ENCODE results near the gene STING1. TPM values are rescaled to one million over a fixed set of nuclear protein-coding genes. Genes with fewer than 3 reads are reported as not detected.

The STING1 gene
- total RNA-seq, 2 donors from 2014 or later, result 0.20 TPM; not detected in 1

- H3K4me1 Mint-ChIP-seq, result no peaks in the 10 kb centered on the region
- no peaks in the 10 kb centered on the region for H3K27me3 ChIP-seq (ENCODE audit: control insufficient read depth, insufficient read depth, low read length, poor library complexity, severe bottlenecking)
- H3K4me3 Mint-ChIP-seq, result no peak overlapping the region
- no peaks in the 10 kb centered on the region for H3K4me1 ChIP-seq (ENCODE audit: control insufficient read depth, insufficient read depth, low read length)
- TF ChIP-seq, protein P1, sequence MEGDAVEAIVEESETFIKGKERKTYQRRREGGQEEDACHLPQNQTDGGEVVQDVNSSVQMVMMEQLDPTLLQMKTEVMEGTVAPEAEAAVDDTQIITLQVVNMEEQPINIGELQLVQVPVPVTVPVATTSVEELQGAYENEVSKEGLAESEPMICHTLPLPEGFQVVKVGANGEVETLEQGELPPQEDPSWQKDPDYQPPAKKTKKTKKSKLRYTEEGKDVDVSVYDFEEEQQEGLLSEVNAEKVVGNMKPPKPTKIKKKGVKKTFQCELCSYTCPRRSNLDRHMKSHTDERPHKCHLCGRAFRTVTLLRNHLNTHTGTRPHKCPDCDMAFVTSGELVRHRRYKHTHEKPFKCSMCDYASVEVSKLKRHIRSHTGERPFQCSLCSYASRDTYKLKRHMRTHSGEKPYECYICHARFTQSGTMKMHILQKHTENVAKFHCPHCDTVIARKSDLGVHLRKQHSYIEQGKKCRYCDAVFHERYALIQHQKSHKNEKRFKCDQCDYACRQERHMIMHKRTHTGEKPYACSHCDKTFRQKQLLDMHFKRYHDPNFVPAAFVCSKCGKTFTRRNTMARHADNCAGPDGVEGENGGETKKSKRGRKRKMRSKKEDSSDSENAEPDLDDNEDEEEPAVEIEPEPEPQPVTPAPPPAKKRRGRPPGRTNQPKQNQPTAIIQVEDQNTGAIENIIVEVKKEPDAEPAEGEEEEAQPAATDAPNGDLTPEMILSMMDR (conservative IDR thresholded peaks at IDR 0.05), result no peak
- H3K36me3 Mint-ChIP-seq (ENCODE audit: low read depth), result peaks cover 39% of the 10 kb centered on the region
- H3K27ac ChIP-seq (ENCODE audit: low read depth, low read length), result no peak overlapping the region
- 92% methylated on average over 1 of the region's 1 CpG; no CpG with 5 or more reads in 1 of the 2 experiments for WGBS, 2 experiments (ENCODE audit: insufficient coverage in 1 of 2, insufficient read length in 1 of 2)
- no peaks in the 10 kb centered on the region for H3K9me3 Mint-ChIP-seq
- no peak overlapping the region for H3K27ac Mint-ChIP-seq
- no peak for DNase-seq
- no peaks in the 10 kb centered on the region for H3K9me3 ChIP-seq (ENCODE audit: control insufficient read depth, low read length)
- H3K27me3 Mint-ChIP-seq (ENCODE audit: insufficient read depth), result no peaks in the 10 kb centered on the region
- H3K9ac ChIP-seq (ENCODE audit: extremely low read depth, low read length, poor library complexity, severe bottlenecking), result no peak overlapping the region
- H3K36me3 ChIP-seq (ENCODE audit: control insufficient read depth, insufficient read depth, low read length), result peaks cover 1% of the 10 kb centered on the region
- no peak overlapping the region for H3K4me3 ChIP-seq (ENCODE audit: low read length)
These were observed 50.9 kb downstream of the STING1 start for GRCh38 chr5:139431706-139432105.

DNA sequence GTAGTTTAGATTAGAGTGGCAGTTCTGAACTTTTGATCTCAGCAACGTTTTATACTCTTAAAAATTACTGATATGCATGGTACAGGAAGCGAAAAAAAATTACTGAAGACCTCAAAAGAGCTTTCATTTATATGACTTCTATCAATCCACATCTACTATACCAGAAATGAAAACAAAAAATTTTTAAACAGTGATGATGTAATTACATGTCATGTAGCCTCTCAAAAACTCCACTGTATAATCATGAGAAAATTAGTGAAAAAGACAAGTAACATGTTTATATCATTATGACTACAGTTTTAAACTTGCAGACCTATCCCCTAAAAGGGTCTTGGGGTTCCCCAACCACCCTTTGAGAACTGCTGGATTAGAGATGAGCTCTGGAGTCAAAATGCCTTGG is 52.5 kb downstream of the STING1 start:
- TF ChIP-seq, protein P1 (conservative IDR thresholded peaks at IDR 0.05), result no peak
- Mint-ChIP-seq H3K27me3 (ENCODE audit: insufficient read depth) (no peaks in the 10 kb centered on the region), H3K4me1 (no peaks in the 10 kb centered on the region), H3K27ac (no peak overlapping the region), H3K9me3 (no peaks in the 10 kb centered on the region), H3K36me3 (ENCODE audit: low read depth) (peaks cover 44% of the 10 kb centered on the region), H3K4me3 (no peak overlapping the region)
- WGBS, 2 experiments (ENCODE audit: insufficient coverage in 1 of 2, insufficient read length in 1 of 2), result 100% methylated on average over 1 to 2 of the region's 2 CpGs
- no peak overlapping the region for H3K4me3 ChIP-seq (ENCODE audit: low read length)
- H3K9me3 ChIP-seq (ENCODE audit: control insufficient read depth, low read length), result no peaks in the 10 kb centered on the region
- no peaks in the 10 kb centered on the region for H3K4me1 ChIP-seq (ENCODE audit: control insufficient read depth, insufficient read depth, low read length)
- H3K27me3 ChIP-seq (ENCODE audit: control insufficient read depth, insufficient read depth, low read length, poor library complexity, severe bottlenecking), result no peaks in the 10 kb centered on the region
- H3K36me3 ChIP-seq (ENCODE audit: control insufficient read depth, insufficient read depth, low read length), result no peaks in the 10 kb centered on the region
- H3K9ac ChIP-seq (ENCODE audit: extremely low read depth, low read length, poor library complexity, severe bottlenecking), result no peak overlapping the region
- H3K27ac ChIP-seq (ENCODE audit: low read depth, low read length), result no peak overlapping the region
- DNase-seq, result no peak

DNA sequence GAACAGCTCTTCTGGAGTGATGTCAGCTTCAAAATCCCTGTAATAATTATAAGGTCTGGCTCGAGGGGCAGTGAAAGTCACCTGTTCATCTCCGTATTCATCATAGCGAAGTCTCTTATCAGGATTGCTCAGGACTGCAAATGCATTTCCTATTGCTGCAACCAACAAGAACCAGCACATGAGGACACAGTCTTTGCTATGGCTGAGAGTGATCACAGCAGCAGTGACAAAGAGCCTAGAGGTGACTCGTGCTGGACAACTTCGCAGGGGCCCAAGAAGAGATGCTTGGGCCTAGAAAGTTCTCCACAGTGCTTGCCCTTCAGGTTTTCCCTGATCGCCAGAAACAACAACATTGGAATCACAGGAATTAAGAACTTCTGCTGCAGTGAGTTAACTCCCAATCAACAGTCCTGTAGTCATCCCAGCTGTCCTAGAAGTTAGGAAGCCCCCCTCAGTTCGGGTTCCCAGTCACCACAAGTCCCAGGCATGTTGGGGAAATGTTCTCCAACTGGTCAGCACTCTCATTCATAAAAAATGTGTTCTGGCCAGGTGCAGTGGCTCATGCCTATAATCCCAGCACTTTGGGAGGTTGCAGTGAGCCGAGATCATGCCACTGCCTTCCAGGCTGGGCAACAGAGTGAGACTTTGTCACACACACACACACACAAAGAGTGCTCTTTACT is 56.2 kb downstream of the STING1 start:
- H3K36me3 ChIP-seq (ENCODE audit: control insufficient read depth, insufficient read depth, low read length), result peaks cover 8% of the 10 kb centered on the region
- no peak for DNase-seq
- H3K9ac ChIP-seq (ENCODE audit: extremely low read depth, low read length, poor library complexity, severe bottlenecking), result no peak overlapping the region
- no peak overlapping the region for H3K4me3 Mint-ChIP-seq
- no peak overlapping the region for H3K27ac ChIP-seq (ENCODE audit: low read depth, low read length)
- TF ChIP-seq, protein P1 (conservative IDR thresholded peaks at IDR 0.05), result no peak
- no peak overlapping the region for H3K4me3 ChIP-seq (ENCODE audit: low read length)
- no peaks in the 10 kb centered on the region for H3K9me3 Mint-ChIP-seq
- H3K4me1 Mint-ChIP-seq, result peaks cover 4% of the 10 kb centered on the region
- H3K27me3 ChIP-seq (ENCODE audit: control insufficient read depth, insufficient read depth, low read length, poor library complexity, severe bottlenecking), result no peaks in the 10 kb centered on the region
- H3K27me3 Mint-ChIP-seq (ENCODE audit: insufficient read depth), result no peaks in the 10 kb centered on the region
- no peaks in the 10 kb centered on the region for H3K9me3 ChIP-seq (ENCODE audit: control insufficient read depth, low read length)
- no peaks in the 10 kb centered on the region for H3K4me1 ChIP-seq (ENCODE audit: control insufficient read depth, insufficient read depth, low read length)
- 94% methylated on average over 7 to 8 of the region's 8 CpGs for WGBS, 2 experiments (ENCODE audit: insufficient coverage in 1 of 2, insufficient read length in 1 of 2)
- peaks cover 52% of the 10 kb centered on the region for H3K36me3 Mint-ChIP-seq (ENCODE audit: low read depth)
- H3K27ac Mint-ChIP-seq, result no peak overlapping the region

Other genes starting within 250 kb of the STING1 start
- 100 to 1,000 TPM; 250 to 279 TPM for gene MATR3, start 189.0 kb downstream of the STING1 start, total RNA-seq
- 100 to 1,000 TPM; 128 to 142 TPM for gene PAIP2, start 140.9 kb downstream of the STING1 start, total RNA-seq
- gene SLC23A1, start 99.5 kb downstream of the STING1 start, total RNA-seq, result under 1 TPM; 0.35 to 0.93 TPM
- under 1 TPM; 0.57 to 0.60 TPM for gene MZB1, start 92.8 kb downstream of the STING1 start, total RNA-seq
- 1 to 10 TPM; 4.8 to 6.6 TPM for gene PROB1, start 87.7 kb downstream of the STING1 start, total RNA-seq
- gene SPATA24, start 78.7 kb downstream of the STING1 start, total RNA-seq, result 10 to 100 TPM in 1 of 2 donors, 1 to 10 TPM in 1; 9.8 to 10.6 TPM
- gene DNAJC18, start 43.2 kb downstream of the STING1 start, total RNA-seq, result 10 to 100 TPM; 21.8 to 26.6 TPM
- under 1 TPM in 1 of 2 donors, not detected in 1; 0.62 TPM for gene ECSCR, start 20.0 kb downstream of the STING1 start, total RNA-seq
- gene SMIM33, start 11.8 kb downstream of the STING1 start, total RNA-seq, result not detected
- gene UBE2D2, start 78.6 kb upstream of the STING1 start, total RNA-seq, result 100 to 1,000 TPM; 172 to 202 TPM
- gene CXXC5, start 165.6 kb upstream of the STING1 start, total RNA-seq, result 10 to 100 TPM; 50.5 to 67.9 TPM

All from endodermal cell (in vitro differentiated cells).